HG02870 (cell line): Measurements from ENCODE around the gene RAB27B.
"Not testable (repeated sequence)": the region's sequence is repeated elsewhere in the genome, so short reads cannot be mapped to it uniquely, and the experiment has no call there.

Source experiments
- ATAC-seq: cut with Tn5 transposase; IDR thresholded peaks from one replicate; pipeline ENCODE4 v1.9.1; 2021; ENCODE audit warnings: mild to moderate bottlenecking, moderate library complexity; ENCODE audit not compliant: unreplicated experiment

The RAB27B gene, protein sequence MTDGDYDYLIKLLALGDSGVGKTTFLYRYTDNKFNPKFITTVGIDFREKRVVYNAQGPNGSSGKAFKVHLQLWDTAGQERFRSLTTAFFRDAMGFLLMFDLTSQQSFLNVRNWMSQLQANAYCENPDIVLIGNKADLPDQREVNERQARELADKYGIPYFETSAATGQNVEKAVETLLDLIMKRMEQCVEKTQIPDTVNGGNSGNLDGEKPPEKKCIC

DNA sequence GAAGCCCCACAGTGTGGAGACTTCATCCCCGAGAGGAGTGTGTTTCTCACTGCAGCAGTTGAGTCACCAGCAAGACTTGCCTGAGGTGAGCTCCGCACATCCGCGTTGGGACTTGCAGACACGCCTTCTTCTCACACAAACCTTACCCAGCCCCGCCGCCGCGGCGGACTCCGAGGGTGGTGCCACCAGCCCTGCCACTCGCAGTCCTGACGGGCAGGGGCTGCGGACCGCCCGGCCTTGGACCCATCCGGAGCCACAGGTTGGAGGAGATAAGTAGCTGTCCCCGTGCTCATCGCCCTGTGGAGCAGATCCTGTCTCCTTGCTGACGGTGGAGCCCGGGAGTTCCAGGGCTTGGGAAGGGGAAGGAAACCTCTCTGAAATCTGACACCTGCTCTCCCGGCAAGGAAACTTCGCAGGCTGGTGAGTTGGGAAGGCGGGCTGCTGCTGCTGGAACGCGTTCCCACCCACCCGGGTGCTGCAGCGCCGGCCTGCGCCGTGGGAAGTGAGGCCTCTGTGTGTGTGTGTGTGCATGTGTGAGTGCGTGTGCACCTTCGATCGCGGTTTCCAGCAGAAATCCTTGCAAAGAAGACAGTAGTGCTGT, at the start of gene RAB27B:
Gene RAB27B (plus strand): TSS at position 197 of the 601 bp plus-strand sequence. CDS start 49,109 bp downstream, outside the sequence.
- ATAC-seq = no peak

DNA sequence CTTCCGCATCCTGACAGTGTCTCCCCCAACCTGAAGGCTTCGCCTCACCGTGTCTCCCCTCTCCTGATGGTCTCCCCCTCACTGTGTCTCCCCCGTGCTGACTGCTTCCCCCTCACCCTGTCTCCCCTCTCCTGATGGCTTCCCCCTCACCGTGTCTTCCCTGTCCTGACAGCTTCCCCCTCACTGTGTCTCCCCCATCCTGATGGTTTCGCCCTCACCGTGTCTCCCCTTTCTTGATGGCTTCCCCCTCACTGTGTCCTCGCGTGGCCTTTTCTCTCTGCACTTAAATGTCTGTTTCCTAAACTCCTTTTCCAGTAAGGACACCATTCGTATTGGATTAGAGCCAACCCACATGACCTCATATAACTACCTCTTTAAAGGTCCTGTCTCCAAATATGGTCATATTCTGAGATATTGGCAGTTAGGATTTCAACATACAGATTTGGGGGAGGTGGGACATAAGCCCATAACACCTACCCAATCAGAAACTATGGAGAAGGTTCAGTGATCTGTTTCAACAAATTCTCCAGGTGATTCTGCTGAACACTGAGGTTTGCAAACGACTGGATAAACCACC, 47.9 kb upstream of the RAB27B start:
- ATAC-seq = no peak

DNA sequence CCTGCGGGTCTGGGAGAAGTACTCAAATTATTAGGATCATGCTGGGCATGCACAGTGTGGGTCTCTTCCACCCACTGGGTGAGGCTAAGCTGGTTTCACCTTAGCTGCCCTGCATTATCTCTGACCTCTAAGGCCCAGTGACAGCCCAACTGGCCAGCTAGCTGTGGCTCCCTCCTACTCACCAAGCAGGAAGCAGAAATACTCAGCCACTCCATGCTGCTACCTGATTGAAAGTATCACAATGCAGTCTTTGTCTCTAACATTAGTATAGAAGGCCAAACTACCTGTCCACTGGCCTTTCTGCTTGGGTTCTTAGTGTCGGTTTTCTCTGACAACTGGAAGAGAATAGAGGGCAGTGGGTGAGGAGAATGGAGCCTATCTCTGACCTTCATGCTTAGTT, 47.3 kb upstream of the RAB27B start:
- no peak for ATAC-seq

DNA sequence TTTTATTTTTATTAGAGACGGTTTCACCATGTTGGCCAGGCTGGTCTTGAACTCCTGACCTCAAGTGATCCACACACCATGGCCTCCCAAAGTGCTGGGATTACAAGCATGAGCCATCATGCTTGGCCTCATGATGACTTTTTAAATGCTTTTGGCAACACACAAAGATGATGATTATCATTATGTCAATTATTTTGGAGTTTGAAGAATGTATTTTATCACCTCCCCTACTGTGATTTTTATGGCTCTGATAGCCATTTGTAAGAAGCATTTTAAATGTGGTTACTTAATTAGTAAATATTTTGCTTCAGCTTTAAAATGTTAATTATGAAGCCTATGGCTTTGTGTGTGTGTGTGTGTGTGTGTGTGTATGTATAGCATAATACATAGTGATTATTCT, 45.1 kb upstream of the RAB27B start:
- no peak for ATAC-seq

DNA sequence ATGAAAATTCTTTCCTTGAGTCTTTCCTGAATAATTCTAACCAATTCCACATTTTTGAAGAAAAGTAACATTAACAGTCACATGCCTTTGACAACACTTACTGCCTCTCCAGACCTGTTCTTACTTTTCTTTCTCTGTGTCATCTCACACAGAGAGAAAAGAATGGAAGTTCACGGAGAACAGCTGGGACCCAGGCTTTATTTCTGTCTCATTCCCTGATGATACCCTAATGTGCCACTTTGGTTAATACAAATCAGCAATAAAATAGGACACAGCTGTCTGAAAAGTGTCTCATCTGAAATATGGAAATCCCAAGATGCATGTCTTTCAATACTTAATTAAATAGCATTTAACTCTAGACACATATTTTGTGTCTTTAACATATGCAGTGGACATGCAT, 42.1 kb upstream of the RAB27B start:
- no peak for ATAC-seq

DNA sequence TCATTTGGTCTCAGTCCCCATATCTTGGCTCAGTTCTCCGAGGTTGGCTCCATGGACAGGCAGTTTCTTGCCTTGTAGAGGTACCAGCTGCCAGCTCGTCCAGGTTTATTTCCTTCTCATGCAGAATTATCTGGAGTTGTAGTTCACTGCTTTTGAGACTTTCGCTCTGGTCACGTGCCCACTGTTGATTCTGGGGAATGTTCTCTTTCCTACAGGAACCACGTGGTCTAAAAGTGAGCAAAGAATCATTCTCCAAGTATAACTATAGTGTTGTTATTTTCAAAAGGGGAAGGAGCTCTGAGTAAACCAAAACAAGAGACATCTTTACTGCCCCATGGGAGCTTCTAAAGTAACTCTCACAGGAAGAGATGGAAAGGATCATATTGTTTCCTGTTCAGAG, 41.2 kb upstream of the RAB27B start:
- no peak for ATAC-seq

DNA sequence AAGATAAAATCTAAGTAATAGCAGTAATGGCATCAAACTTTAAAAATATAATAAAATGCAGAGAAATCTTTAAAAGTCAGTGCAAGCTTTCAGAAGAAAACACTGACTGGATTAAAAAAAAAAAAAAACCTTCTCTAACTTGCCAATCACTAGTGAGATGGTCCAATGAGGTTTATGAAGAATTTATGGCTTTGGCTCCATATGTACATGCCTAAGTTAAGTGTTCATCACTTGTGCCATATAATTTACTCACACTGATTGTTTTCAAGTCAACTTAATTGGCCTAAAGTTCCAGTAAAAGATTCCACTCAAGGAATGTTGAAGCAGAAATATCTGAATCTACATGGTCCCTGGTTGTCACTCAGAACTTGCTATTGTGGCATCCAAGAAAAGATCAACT, 40.7 kb upstream of the RAB27B start:
- no peak for ATAC-seq

DNA sequence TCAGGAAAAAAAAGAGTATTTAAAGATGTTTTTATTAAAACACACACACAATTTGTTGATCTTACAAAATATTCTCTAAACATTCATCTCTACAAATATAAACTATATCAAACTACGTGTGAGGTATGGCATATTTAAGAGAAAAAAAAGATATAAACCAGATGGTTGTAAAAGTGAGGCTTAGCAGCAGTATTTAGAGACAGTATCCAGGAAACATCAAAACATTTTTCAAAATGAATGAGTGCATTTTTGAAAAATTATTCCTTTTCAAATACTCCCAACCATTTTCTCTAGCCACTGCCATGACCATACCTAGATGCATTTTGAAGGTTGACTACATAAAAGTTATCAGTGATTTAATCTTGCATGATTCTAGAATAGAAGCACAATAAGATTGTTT, 38.2 kb upstream of the RAB27B start:
- ATAC-seq = no peak

DNA sequence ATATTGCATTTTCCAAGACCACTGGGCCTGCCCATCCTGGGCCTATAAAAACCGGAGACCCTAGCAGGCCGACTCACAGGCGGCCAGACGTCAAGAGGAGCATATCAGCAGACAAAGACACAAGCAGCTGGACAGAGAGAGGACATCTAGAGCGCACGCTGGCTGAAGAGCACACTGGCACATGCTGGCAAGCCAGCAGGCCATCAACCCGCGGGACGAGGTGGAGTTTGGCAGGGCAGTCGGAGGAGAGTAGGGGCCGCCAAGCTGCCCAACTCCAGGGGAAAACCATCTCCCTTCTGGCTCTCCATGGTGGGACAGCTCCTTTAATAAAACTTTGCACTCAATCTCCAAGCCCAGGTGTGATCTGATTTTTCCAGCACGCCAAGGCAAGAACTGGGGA, 36.6 kb upstream of the RAB27B start:
- no peak for ATAC-seq

DNA sequence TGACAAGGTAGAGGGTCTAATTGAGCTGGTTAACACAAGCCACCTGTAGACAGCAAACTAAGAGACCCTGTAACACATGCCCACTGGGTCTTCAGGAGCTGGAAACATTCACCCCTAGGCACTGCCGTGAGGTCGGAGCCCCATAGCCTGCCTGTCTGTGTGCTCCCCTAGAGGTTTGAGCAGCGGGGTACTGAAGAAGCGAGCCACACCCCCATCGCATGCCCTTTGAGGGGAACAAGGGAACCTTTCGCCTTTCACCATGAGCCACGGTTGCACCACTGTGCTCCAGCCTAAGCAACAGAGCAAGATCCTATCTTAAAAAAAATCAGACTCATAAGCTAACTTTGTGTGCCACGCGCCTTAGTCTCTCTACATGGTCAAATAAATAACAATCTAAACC, 36.2 kb upstream of the RAB27B start:
- no peak for ATAC-seq

DNA sequence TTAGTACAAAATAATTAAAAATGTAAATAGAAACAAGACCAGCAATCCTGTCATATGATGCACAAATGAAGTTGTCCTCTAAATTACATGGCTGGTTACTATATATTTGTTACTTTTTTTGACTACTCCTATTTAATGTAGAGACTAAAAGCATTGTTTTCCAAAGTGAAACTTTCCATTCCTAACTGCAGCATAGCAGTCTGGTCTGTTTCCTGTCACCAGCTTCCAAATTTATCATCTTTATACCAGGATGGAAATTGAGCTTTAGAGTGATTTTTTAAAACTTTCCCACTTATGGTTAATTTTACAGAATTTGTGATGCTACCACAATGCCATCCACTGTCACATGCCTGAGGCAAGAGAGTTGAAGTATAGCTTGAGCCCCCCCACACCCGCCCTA, 33.5 kb upstream of the RAB27B start:
- ATAC-seq = no peak

DNA sequence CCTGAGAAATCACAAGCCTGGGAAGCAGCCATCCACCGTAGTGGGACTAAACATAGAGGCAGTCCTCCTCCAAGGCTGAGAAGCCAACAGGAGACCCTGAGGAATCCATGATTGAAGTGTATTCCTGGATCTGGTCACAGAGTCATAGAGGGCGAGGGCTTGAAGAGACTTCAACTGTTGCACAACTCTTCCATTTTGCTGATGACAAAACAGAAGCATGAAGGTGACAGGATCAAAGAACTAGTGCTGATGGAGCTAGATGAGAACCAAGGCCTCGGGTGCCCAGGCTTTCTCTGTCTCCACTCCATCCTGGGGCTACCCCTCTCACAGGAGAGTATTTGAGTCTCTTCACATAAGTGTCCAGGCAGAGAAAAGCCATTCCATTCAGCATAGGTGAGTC, 30.1 kb upstream of the RAB27B start:
- no peak for ATAC-seq

DNA sequence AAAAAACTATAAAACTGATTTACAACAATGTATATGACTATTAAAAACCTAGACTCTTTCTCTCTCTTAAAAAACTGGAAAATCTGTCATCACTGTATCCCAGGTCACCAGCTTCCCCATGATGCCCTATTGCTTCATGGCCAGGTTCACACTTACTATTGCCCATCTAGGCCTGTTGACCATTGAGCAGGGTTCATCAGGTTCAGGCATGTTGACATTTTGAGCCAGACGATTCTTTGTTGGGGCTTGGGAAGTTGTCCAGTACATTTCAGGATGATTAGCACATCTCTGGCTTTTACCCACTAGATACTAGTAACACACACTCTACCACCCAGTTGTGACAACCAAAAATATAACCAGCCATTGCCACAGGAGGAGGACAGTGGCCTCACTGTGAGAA, 26.9 kb upstream of the RAB27B start:
- no peak for ATAC-seq

DNA sequence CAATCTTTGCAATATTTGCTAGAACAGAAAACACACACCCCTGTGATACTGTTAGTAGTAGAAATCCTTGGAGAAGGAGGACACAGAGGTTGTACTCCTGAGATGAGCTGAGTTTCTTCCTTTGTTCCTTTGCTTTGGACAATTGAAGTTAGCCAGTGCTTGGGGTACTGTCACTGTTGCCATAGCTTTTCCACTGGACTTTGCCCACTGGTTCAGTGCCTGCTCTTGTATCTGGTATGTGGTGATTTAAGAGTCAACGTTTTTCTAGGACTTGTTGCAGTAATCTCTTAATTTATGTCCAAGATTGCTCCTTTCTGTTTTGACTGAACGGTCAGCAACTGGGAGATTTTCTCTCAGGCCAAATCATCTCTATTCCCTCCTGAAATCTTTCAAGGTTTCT, 26.1 kb upstream of the RAB27B start:
- no peak for ATAC-seq

DNA sequence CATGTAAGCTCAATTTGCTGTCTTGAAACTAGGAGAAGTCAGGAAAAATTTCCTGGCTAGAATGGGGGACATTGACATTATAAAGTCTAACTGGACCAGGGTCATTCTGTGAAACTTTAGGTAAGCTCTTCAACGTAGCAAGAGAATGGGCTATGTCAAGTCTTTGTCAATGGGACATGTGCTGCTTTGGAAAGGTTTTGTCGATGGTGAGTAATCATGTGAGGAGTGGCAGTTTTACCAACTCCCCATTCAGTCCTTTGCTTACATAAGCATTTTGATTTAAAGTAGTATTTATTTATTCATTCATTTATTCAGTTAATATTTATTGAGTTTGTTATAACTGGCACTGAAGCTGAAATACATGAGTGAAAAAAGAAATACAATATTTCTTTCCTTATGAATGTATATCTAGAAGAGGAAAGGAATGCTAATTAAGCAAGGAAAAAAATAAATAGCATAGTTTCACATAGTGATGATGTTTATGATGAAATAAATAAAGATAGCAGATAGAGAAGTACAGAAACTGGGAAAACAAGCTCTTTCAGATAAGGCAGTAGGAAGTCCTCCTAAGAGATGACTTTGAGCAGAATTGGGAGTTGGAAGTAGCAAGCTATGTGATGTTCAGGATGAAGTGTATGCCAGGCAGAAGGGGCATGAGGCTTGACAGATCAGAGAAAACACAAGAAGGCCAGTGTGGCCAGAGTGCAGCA, 25.4 kb upstream of the RAB27B start:
- no peak for ATAC-seq

DNA sequence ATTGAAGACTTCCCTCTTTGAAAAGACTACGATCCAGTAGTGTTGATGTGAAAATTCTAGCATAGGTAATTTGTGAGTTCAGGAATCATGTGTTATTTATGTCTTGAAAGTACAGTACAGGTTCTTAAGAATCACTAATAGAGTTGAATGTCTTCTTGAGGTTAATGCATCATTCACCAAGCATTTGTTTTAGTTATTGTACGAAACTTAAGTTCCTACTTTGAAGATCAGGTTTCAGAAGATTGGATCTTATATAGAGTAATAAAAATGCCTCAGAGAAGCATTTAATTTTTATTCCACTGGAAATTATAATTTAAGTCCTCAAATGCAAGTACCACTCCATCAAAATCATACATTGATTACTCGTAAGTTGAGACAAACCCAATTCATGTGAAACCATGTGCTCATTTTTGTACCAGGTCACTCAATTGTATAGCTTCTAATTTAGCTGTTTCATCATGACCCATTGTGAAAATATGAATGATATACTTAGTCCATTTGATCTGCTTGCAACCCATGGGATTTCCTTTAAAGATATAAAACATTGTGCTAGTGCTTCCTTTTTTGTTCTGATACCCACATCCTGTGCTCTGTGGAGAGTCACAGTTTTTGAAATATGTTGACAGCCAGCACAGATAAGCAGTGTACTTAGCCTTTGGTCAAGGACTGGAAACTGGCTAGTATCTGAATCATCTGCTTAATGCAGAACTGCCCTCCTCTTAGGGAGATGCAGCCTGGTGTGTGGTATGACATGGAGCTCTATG, 22.5 kb upstream of the RAB27B start:
- ATAC-seq = no peak

DNA sequence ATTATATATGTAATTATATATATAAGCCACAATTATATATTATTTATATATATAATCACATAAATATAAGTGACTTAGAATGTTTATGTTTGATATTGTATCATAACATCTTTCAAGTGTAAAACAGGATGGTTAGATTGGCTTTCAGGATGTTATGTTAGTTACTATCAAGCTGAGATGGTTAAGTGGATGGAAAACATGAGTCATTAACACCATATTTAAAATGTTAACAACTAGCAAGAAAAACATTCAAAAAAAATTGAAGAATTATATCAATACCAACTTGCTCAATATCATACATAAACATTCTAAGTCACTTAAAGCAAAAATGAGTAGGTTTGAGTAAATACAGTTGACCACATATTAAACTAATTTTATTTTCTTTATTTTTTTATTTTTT, 21.8 kb upstream of the RAB27B start:
- ATAC-seq = no peak

DNA sequence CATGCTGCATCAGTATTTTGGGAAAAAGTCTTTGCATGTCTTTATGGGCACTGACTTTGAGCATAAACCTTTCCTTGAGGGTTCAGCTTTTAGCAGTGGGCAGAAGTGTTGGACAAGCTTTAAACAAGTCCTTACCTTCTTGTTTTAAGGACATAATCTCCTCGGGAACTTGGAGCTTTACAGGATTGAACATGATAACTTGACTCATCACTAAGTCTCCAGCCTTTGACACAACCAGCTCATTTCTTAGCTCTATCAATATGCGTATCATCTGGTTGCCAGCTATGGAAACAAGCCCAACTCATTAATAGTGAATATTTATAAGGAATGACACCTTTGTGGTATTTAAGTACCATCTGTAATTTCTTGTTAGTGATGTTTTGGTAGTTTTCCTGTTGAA, 21.0 kb upstream of the RAB27B start:
- ATAC-seq = no peak

DNA sequence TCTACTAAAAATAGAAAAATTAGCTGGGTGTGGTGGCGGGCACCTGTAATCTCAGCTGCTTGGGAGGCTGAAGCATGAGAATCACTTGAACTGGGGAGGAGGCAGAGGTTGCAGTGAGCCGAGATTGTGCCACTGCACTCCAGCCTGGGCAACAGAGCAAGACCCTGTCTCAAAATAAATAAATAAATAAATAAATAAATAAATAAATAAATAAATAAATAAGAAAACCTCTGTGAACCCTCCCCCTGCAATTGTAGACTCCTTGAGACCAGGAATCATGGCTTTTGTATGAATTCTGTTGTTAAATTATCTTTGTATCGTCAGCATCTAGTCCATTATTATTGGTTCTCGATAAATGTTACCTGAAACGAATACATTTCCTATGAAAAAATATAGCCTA, 17.6 kb upstream of the RAB27B start:
- ATAC-seq = not testable (repeated sequence)

DNA sequence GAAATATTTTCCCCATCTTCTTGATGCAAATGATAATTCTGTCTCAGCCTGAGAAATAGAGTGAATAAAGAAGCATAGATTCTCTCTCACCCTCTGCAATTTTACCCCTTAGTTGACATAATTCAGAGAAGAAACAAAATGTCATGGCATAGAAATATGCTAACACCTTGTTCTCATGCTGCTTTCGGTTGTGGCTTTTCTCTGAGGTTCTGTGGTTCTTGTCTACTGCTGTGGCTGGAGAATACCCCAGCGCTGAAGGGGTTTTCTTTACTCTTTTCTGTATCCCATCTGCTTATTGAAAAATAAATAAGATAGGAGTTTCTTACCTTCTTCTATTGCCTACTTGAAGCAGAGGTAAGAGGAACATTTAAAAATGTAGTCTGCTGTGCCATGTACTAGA, 15.4 kb upstream of the RAB27B start:
- ATAC-seq = peak; percentile 80

DNA sequence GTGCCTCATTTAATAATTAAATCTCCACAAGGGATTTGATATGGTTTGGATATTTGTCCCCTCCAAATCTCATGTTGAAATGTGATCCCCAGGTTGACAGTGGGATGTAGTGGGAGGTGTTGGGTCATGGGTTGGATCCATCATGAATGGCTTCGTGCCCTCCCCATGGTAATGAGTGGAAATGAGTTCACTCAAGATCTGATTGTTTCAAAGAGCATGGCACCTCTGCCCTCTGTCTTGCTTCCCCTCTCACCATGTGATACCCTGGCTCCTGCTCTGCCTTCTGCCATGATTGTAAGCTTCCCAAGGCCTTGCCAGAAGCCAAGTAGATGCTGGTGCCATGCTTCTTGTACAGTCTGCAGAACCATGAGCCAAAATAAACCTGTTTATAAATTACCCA, 15.0 kb upstream of the RAB27B start:
- peak; percentile 14 for ATAC-seq
